ENCODE data around the gene SELENOM.

- TF ChIP-seq CTCF (IDR thresholded peaks at IDR 0.05): no peak
- no peak for TF ChIP-seq POLR2A (IDR thresholded peaks at IDR 0.05)
- TF ChIP-seq POLR2AphosphoS5 (IDR thresholded peaks at IDR 0.05): no peak
Measured at GRCh38 chr22:31118046-31118820, 10.9 kb upstream of the SELENOM start.
